ENCODE data around the gene OGFOD3. TPM values are rescaled to one million over a fixed set of nuclear protein-coding genes. Genes with fewer than 3 reads are reported as not detected.

The OGFOD3 gene
- total and polyA plus RNA-seq, 2 donors (not counting 1 experiment from before 2014, with no cell fraction given) = 22.6 to 30.5 TPM

DNA sequence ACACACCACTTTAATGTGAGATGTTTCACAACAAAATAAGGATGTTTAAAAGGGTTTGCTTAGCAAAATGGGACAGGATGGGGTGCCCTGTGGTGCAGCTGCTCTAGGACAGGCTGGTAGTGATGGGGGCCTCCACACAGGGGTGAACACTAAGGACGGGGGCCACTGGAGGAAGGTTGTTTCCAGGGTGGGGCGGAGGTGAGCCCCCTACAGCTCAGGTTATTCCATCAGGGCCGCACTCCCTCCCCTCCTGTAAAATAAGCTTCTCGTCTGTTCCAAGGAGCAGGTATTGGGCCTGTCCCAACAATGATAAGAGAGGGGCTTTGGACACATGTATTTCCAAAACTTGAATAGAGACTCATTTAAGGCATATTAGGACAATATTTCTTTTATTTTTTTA, 2.1 kb downstream of the OGFOD3 start:
- peaks cover 26% of the 10 kb centered on the region for H3K4me1 Mint-ChIP-seq
- Histone ChIP-seq H3K4me3 (ENCODE audit: control extremely low read depth in 1 of 5, extremely low read depth in 1 of 5, insufficient read depth in 1 of 5, low read depth in 2 of 5, low read length in 4 of 5) (no peak overlapping the region), H3K9me3 (ENCODE audit: control extremely low read depth in 1 of 3, control insufficient read depth in 2 of 3, insufficient read depth in 1 of 3, low read length in 2 of 3) (no peaks in the 10 kb centered on the region), H3K4me2 (replicated peaks; ENCODE audit: low read depth, low read length, poor library complexity, severe bottlenecking) (no peak overlapping the region), H3K27ac (ENCODE audit: low read length in 2 of 2) (no peak overlapping the region), H3K9ac (ENCODE audit: low read length) (no peak overlapping the region), H3K79me2 (ENCODE audit: control insufficient read depth, insufficient read depth, low read length) (peaks cover 58% of the 10 kb centered on the region), H4K20me1 (ENCODE audit: control insufficient read depth, insufficient read depth, low read length, poor library complexity, severe bottlenecking) (peaks cover 56% of the 10 kb centered on the region), H3K4me1 (ENCODE audit: control insufficient read depth in 2 of 2, insufficient read depth in 2 of 2, low read length in 2 of 2) (peaks cover 18 to 27% of the 10 kb centered on the region in 2 donors), H3K36me3 (replicated peaks in 1 of 2; ENCODE audit: control extremely low read depth in 1 of 2, control insufficient read depth in 1 of 2, extremely low read depth in 1 of 2, insufficient read depth in 2 of 2, low read length in 1 of 2) (peaks cover 0 to 22% of the 10 kb centered on the region in 2 experiments), H2AFZ (ENCODE audit: insufficient read depth, low read depth, low read length, poor library complexity, severe bottlenecking) (no peak overlapping the region), H3K27me3 (replicated peaks in 1 of 4; ENCODE audit: control extremely low read depth in 1 of 4, control insufficient read depth in 3 of 4, insufficient read depth in 4 of 4, low read length in 3 of 4) (no peaks in the 10 kb centered on the region)
- no peak for TF ChIP-seq EZH2 (IDR thresholded peaks at IDR 0.05; ENCODE audit: borderline replicate concordance, insufficient read depth, low read depth, low read length, poor library complexity, severe bottlenecking)
- no peak for TF ChIP-seq CTCF (IDR thresholded peaks at IDR 0.05)
- CTCF ChIA-PET = no interaction called here
- no CpG with 5 or more reads among the region's 4 CpGs for WGBS (ENCODE audit: insufficient coverage)
- H3K4me3 Mint-ChIP-seq = no peak overlapping the region
- H3K27me3 Mint-ChIP-seq = no peaks in the 10 kb centered on the region
- H3K9me3 Mint-ChIP-seq (ENCODE audit: insufficient read depth) = no peaks in the 10 kb centered on the region
- DNase-seq (no peak), ATAC-seq (ENCODE audit: low read depth) (no peak)
- POLR2A ChIA-PET = interaction anchor here (1.1 to 1.7 kb wide), 2 partner anchors 34 to 185 kb away, joined by 3 to 5 read pairs; no protein-coding TSS in a partner anchor
- H3K27ac Mint-ChIP-seq = no peak overlapping the region
- intact Hi-C loops (cut with micrococcal nuclease) = loop anchor here (5.0 to 10.0 kb wide), 3 partner anchors 121 to 211 kb away; no protein-coding TSS in a partner anchor

GRCh38 chr17:82415786-82416185, 2.6 kb downstream of the OGFOD3 start:
- Mint-ChIP-seq H3K27ac (no peak overlapping the region), H3K4me1 (peaks cover 26% of the 10 kb centered on the region), H3K27me3 (no peaks in the 10 kb centered on the region), H3K9me3 (ENCODE audit: insufficient read depth) (no peaks in the 10 kb centered on the region), H3K4me3 (no peak overlapping the region)
- DNase-seq (no peak), ATAC-seq (ENCODE audit: low read depth) (no peak)
- intact Hi-C loops (cut with micrococcal nuclease) = loop anchor here (2.0 to 10.0 kb wide), 4 partner anchors 63 to 211 kb away; no protein-coding TSS in a partner anchor
- Histone ChIP-seq H3K4me2 (replicated peaks; ENCODE audit: low read depth, low read length, poor library complexity, severe bottlenecking) (no peak overlapping the region), H3K27ac (ENCODE audit: low read length in 2 of 2) (no peak overlapping the region), H3K4me1 (ENCODE audit: control insufficient read depth in 2 of 2, insufficient read depth in 2 of 2, low read length in 2 of 2) (peaks cover 18 to 27% of the 10 kb centered on the region in 2 donors), H3K27me3 (replicated peaks in 1 of 4; ENCODE audit: control extremely low read depth in 1 of 4, control insufficient read depth in 3 of 4, insufficient read depth in 4 of 4, low read length in 3 of 4) (no peaks in the 10 kb centered on the region), H3K9me3 (ENCODE audit: control extremely low read depth in 1 of 3, control insufficient read depth in 2 of 3, insufficient read depth in 1 of 3, low read length in 2 of 3) (no peaks in the 10 kb centered on the region), H3K79me2 (ENCODE audit: control insufficient read depth, insufficient read depth, low read length) (peaks cover 53% of the 10 kb centered on the region), H3K9ac (ENCODE audit: low read length) (no peak overlapping the region), H2AFZ (ENCODE audit: insufficient read depth, low read depth, low read length, poor library complexity, severe bottlenecking) (no peak overlapping the region), H3K36me3 (replicated peaks in 1 of 2; ENCODE audit: control extremely low read depth in 1 of 2, control insufficient read depth in 1 of 2, extremely low read depth in 1 of 2, insufficient read depth in 2 of 2, low read length in 1 of 2) (peaks cover 0 to 18% of the 10 kb centered on the region in 2 experiments), H4K20me1 (ENCODE audit: control insufficient read depth, insufficient read depth, low read length, poor library complexity, severe bottlenecking) (peaks cover 57% of the 10 kb centered on the region), H3K4me3 (ENCODE audit: control extremely low read depth in 1 of 5, extremely low read depth in 1 of 5, insufficient read depth in 1 of 5, low read depth in 2 of 5, low read length in 4 of 5) (no peak overlapping the region)
- POLR2A ChIA-PET = interaction anchor here (1.1 kb wide), 1 partner anchor 184 kb away, joined by 3 read pairs; no protein-coding TSS in a partner anchor
- 95% methylated on average over 6 of the region's 9 CpGs for WGBS (ENCODE audit: insufficient coverage)
- TF ChIP-seq EZH2 (IDR thresholded peaks at IDR 0.05; ENCODE audit: borderline replicate concordance, insufficient read depth, low read depth, low read length, poor library complexity, severe bottlenecking) (no peak), CTCF (IDR thresholded peaks at IDR 0.05) (no peak)
- CTCF ChIA-PET = no interaction called here
